Measurements from ENCODE around the gene FANCC. TPM values are rescaled to one million over a fixed set of nuclear protein-coding genes. Genes with fewer than 3 reads are reported as not detected.

The FANCC gene
- total and polyA plus RNA-seq, 2 of the 13 experiments (the other 11 are each of a cell fraction or from before 2014, with no cell fraction given) = 7.4 to 8.6 TPM

GRCh38 chr9:95188459-95188858, 129.1 kb downstream of the FANCC start:
- no peak for FAIRE-seq
- H3K27me3 ChIP-seq (ENCODE audit: control insufficient read depth in 1 of 2, insufficient read depth in 2 of 2, low read length in 2 of 2) = no peaks in the 10 kb centered on the region
- no peaks in the 10 kb centered on the region for H3K9me3 ChIP-seq (ENCODE audit: low read length)
- in situ Hi-C loops (cut with HindIII; ENCODE audit: extremely low pct_ligation_motif_present, low pct_unique_long_range_greater_than_20kb) (no loop called here), intact Hi-C loops (cut with micrococcal nuclease; ENCODE audit: unreplicated experiment) (no loop called here)
- POLR2A ChIA-PET = no interaction called here
- H3K27ac ChIP-seq (ENCODE audit: extremely low read length, insufficient read depth, low read length) = no peak overlapping the region
- BruUV-seq (replicated peaks) = no TSS peak
- no peaks in the 10 kb centered on the region for H3K36me3 ChIP-seq (replicated peaks in 1 of 2; ENCODE audit: control insufficient read depth in 1 of 2, insufficient read depth in 2 of 2, low read length in 2 of 2)
- DNase-seq (ENCODE audit: low spot score) = no peak
- WGBS (ENCODE audit: low lambda C conversion rate) = 91% methylated on average over 4 of the region's 4 CpGs
- CTCF ChIA-PET (ENCODE audit: low intra/inter-chr PET ratio, low total read pairs) = no interaction called here
- H3K79me2 ChIP-seq (ENCODE audit: insufficient read depth, low read length) = no peaks in the 10 kb centered on the region
- no peak overlapping the region for H2AFZ ChIP-seq (ENCODE audit: low read length)
- no peak for ATAC-seq
- no peak overlapping the region for H3K9ac ChIP-seq (ENCODE audit: insufficient read depth, low read depth, low read length)
- no peak overlapping the region for H3K4me3 ChIP-seq (replicated peaks in 1 of 3; ENCODE audit: insufficient read depth in 1 of 3, low read depth in 2 of 3, low read length in 3 of 3)
- no peaks in the 10 kb centered on the region for H4K20me1 ChIP-seq (ENCODE audit: insufficient read depth, low read length)
- H3K4me1 ChIP-seq (ENCODE audit: insufficient read depth, low read length) = peaks cover 9% of the 10 kb centered on the region
- H3K4me2 ChIP-seq (ENCODE audit: low read depth, low read length) = no peak overlapping the region
- TF ChIP-seq ZFP1 (CRISPR knock-in tag; IDR thresholded peaks at IDR 0.05) = no peak
- no peak for TF ChIP-seq ZNF781 (CRISPR knock-in tag; IDR thresholded peaks at IDR 0.05; ENCODE audit: borderline replicate concordance, not compliant biosample characterization)
- TF ChIP-seq ZKSCAN8 (CRISPR knock-in tag; IDR thresholded peaks at IDR 0.05; ENCODE audit: borderline replicate concordance) = no peak
- TF ChIP-seq ZNF280D (CRISPR knock-in tag; IDR thresholded peaks at IDR 0.05) = no peak
- TF ChIP-seq RFX5 (IDR thresholded peaks at IDR 0.05; ENCODE audit: low read depth, low read length) = no peak
- TF ChIP-seq KLF15 (CRISPR knock-in tag; IDR thresholded peaks at IDR 0.05; ENCODE audit: borderline replicate concordance) = no peak
- no peak for TF ChIP-seq RBM39 (IDR thresholded peaks at IDR 0.05; ENCODE audit: low read depth, low read length, poor library complexity, severe bottlenecking)
- TF ChIP-seq REST (IDR thresholded peaks at IDR 0.05; ENCODE audit: borderline replicate concordance in 1 of 2, low read depth in 1 of 2, low read length in 2 of 2) = no peak
- no peak for TF ChIP-seq ZNF280B (CRISPR knock-in tag; IDR thresholded peaks at IDR 0.05; ENCODE audit: borderline replicate concordance)
- TF ChIP-seq TBL1XR1 (IDR thresholded peaks at IDR 0.05; ENCODE audit: borderline replicate concordance, low read length, partially characterized antibody) = no peak
- no peak for TF ChIP-seq THYN1 (CRISPR knock-in tag; IDR thresholded peaks at IDR 0.05; ENCODE audit: borderline replicate concordance, low read depth)
